ENCODE data around the gene MUC4. TPM values are rescaled to one million over a fixed set of nuclear protein-coding genes. Genes with fewer than 3 reads are reported as not detected.

The MUC4 gene
- total RNA-seq, 2 donors from 2014 or later = not detected

DNA sequence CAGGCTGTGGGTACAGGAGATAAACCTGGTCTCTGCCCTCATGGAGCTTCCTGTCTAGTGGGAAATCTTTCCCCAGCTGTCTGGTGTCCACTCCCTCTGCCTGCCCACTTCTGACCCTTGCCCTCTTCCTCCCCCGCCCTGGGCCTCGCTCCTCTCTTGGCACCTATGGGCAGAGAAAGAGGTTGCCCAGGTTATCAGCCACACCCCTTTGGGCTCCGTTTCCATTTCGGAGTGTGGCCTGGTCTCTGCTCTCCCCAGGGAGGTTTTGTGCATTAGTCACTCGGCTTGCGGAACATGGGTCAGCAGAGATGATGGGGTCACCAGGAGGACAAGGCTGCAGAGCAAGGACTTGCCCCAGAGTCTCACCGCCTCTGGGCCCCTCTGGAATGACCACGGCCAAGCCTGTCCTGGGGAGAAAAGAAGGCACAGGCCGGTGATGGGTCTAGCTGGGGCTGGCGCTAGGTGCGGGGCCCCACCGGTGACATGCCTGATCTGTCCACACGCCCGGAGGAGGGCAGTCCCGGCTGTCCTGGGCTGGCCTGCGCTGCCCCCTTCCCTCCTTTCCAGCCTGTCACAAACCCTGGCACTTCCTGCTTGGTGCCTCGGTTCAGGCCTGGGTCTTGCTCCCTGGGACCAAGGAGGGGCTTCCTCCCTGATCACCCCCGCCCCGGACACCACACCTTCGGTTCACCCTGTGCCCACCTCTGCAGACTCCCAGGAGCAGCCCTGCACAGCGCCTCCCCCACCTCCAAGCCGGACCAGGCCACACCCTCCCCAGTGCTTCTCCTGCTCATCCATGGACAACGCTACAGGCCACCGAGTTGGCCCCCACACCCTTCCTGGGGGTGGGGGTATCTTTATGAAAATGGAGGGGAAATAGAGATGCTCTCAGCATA lies 35.6 kb upstream of the MUC4 start:
- no peak for ATAC-seq
- H3K27ac Mint-ChIP-seq = no peak overlapping the region
- no peak overlapping the region for H3K4me3 Mint-ChIP-seq
- peaks cover 3% of the 10 kb centered on the region for H3K36me3 Mint-ChIP-seq (ENCODE audit: low read depth)
- no peaks in the 10 kb centered on the region for H3K9me3 ChIP-seq (ENCODE audit: control insufficient read depth, low read length, poor library complexity, severe bottlenecking)
- DNase-seq = no peak
- peaks cover 10% of the 10 kb centered on the region for H3K4me1 Mint-ChIP-seq
- peaks cover 6% of the 10 kb centered on the region for H3K27me3 Mint-ChIP-seq

DNA sequence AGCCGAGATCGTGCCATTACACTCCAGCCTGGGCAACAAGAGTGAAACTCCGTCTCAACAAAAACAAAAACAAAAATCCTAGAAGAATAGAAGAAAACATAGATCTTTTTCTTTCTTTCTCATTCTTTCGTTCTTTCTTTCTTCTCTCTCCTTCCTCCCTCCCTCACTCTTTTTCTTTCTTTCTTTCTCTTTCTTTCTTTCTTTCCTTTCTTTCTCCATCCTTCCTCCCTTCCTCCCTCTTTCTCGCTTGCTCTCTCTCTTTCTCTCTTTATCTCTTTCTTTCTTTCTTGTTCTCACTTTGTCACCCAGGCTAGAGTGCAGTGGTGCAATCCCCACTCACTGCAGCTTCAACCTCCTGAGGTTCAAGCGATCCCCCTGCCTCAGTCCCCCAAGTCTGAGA lies 33.8 kb upstream of the MUC4 start:
- Mint-ChIP-seq H3K27ac (no peak overlapping the region), H3K4me1 (peaks cover 5% of the 10 kb centered on the region), H3K36me3 (ENCODE audit: low read depth) (peaks cover 3% of the 10 kb centered on the region), H3K4me3 (no peak overlapping the region), H3K27me3 (no peaks in the 10 kb centered on the region)
- no peak for ATAC-seq
- no peaks in the 10 kb centered on the region for H3K9me3 ChIP-seq (ENCODE audit: control insufficient read depth, low read length, poor library complexity, severe bottlenecking)
- no peak for DNase-seq

DNA sequence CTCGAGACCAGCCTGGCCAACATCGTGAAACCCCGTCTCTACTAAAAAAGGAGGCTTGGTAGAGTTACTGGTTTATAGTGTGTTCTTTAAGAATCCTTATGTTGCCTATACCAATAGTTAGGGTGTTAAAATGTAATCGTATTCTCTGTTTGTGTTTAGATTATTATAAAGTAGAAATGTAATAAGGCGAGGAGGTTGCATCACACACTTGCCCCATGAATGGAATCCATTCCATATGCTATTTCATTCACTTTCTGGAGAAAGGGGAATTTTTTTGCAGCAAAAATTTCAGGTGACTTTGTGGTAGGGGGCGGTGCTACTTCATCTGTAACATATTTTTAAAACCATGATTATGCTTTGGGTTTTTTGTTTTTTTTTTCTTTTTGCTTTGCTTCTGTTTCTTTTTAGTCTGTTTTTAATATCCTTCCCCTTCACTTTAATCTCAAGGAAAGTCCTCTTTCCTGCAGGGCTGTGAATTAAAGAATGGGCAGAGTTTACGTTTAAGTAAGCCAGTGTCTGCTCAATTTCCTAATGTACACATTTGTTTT lies 33.0 kb upstream of the MUC4 start:
- no peaks in the 10 kb centered on the region for H3K9me3 ChIP-seq (ENCODE audit: control insufficient read depth, low read length, poor library complexity, severe bottlenecking)
- Mint-ChIP-seq H3K36me3 (ENCODE audit: low read depth) (peaks cover 3% of the 10 kb centered on the region), H3K4me1 (peaks cover 5% of the 10 kb centered on the region), H3K4me3 (no peak overlapping the region), H3K27me3 (no peaks in the 10 kb centered on the region), H3K27ac (no peak overlapping the region)
- DNase-seq = no peak
- no peak for ATAC-seq

DNA sequence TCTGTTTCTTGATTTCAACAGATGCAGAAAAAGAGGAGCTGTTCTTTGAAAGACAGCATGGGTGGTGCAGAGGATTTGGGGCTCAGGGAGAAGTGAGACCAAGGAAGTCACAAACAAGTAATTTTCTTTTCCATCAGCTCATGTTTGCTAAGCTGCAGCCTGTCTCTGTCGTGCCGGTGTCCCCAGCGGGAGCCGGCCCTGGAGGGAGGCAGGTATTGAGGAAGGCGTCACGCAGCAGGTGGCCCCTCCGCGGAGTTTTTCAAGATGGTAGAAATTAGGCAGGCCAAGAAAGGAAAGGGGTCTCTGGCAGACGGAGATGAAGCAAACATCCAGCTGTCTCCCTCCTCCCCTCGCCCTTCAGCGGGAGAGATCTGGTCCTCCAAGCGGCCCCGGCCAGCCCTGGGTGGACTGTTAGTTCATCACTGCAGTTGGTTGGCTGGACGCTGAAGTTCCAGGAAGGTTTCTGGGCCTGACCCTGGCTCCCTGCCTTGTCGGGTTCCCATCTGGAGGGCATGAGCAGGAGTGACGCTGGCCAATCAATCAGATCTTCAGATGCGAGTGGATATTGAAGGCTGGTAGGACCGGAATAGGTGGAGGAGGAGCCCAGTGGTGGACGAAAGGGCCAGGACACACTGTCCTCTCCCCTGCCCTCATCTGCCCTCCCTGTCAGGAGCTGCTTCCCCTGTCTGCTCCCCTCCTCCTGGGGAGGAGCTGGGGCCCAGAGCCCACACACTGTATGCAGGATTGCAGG lies 27.7 kb upstream of the MUC4 start:
- Mint-ChIP-seq H3K27me3 (peaks cover 23% of the 10 kb centered on the region), H3K4me1 (peaks cover 5% of the 10 kb centered on the region), H3K4me3 (no peak overlapping the region), H3K36me3 (ENCODE audit: low read depth) (peaks cover 3% of the 10 kb centered on the region), H3K27ac (no peak overlapping the region)
- ATAC-seq (no peak), DNase-seq (no peak)
- H3K9me3 ChIP-seq (ENCODE audit: control insufficient read depth, low read length, poor library complexity, severe bottlenecking) = no peaks in the 10 kb centered on the region

DNA sequence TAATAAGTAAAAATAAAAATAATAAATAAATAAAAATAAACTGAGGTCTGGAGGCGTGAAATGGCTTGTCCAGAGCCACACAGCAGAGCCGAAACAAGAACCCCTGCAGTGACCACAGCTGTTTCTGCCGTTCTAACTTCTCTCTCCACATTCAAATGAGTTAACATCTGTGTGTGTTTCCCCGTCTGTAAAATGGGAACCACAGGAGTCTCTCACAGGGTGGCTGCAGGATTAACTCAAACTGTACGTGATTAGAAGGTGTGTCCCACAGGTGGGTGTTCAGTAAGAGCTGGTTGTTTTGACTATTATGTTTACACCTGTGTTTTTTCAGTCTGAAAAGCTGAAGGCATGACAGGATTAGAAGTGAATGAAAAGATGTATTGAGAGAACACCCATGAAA lies 27.0 kb upstream of the MUC4 start:
- Mint-ChIP-seq H3K4me3 (no peak overlapping the region), H3K27ac (no peak overlapping the region), H3K36me3 (ENCODE audit: low read depth) (no peaks in the 10 kb centered on the region), H3K4me1 (peaks cover 2% of the 10 kb centered on the region), H3K27me3 (peaks cover 23% of the 10 kb centered on the region)
- no peak for DNase-seq
- no peak for ATAC-seq
- H3K9me3 ChIP-seq (ENCODE audit: control insufficient read depth, low read length, poor library complexity, severe bottlenecking) = no peaks in the 10 kb centered on the region

DNA sequence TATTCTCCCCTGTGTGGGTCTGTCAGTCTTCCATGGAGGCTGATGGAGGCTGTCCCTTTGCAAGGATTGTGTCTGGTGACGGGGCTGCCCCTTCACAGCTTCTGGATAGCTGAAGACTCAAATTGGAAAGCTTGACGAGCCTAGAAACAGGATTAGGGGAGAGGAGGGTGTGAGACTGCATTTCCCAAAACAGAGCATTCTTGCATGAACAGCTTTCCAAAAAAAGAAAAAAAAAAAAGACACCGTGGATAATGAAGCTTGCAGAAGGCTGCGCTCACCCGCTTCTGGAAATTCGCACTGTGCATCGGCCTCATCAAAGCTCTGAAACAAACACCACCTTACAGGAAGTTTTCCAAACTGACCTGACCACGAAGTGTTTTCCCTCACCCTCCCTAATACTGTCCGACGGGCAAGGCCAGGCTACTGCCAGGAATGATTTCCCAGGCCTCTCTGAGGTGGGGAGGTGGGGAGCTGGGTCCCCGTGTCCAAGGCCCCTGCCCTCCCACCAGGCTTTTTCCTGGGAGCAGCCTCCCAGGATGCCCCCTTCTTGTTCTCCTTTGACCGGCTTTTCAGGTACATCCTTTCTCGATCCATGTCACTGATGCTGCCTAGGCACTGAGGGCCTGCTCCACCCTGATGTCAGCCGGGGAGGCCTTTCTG lies 24.9 kb upstream of the MUC4 start:
- peaks cover 2% of the 10 kb centered on the region for H3K4me1 Mint-ChIP-seq
- H3K27ac Mint-ChIP-seq = no peak overlapping the region
- H3K36me3 Mint-ChIP-seq (ENCODE audit: low read depth) = no peaks in the 10 kb centered on the region
- H3K9me3 ChIP-seq (ENCODE audit: control insufficient read depth, low read length, poor library complexity, severe bottlenecking) = no peaks in the 10 kb centered on the region
- ATAC-seq (no peak), DNase-seq (no peak)
- peaks cover 23% of the 10 kb centered on the region for H3K27me3 Mint-ChIP-seq
- no peak overlapping the region for H3K4me3 Mint-ChIP-seq

DNA sequence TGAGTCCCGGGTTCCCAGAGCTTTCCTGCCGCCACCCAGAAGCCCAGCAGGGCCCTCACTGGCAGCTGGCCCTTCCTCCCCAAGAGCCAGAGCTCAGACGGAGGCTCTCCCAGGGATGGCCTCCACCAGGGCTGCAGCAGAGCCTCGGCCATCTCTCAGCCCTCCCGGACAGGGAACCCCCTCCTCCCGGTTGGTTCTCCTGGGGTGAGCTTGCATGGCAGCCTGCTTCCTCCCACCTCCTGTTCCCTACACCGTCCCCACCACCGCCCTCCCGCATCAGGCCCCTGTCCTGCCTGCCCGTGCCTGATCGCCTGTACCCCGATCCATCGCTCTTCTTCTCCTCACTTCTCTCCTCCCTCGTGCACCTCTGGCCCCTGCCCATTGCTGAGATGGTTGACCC lies 24.1 kb upstream of the MUC4 start:
- H3K27ac Mint-ChIP-seq = no peak overlapping the region
- DNase-seq (no peak), ATAC-seq (no peak)
- no peak overlapping the region for H3K4me3 Mint-ChIP-seq
- peaks cover 2% of the 10 kb centered on the region for H3K4me1 Mint-ChIP-seq
- H3K36me3 Mint-ChIP-seq (ENCODE audit: low read depth) = no peaks in the 10 kb centered on the region
- peaks cover 23% of the 10 kb centered on the region for H3K27me3 Mint-ChIP-seq
- no peaks in the 10 kb centered on the region for H3K9me3 ChIP-seq (ENCODE audit: control insufficient read depth, low read length, poor library complexity, severe bottlenecking)

DNA sequence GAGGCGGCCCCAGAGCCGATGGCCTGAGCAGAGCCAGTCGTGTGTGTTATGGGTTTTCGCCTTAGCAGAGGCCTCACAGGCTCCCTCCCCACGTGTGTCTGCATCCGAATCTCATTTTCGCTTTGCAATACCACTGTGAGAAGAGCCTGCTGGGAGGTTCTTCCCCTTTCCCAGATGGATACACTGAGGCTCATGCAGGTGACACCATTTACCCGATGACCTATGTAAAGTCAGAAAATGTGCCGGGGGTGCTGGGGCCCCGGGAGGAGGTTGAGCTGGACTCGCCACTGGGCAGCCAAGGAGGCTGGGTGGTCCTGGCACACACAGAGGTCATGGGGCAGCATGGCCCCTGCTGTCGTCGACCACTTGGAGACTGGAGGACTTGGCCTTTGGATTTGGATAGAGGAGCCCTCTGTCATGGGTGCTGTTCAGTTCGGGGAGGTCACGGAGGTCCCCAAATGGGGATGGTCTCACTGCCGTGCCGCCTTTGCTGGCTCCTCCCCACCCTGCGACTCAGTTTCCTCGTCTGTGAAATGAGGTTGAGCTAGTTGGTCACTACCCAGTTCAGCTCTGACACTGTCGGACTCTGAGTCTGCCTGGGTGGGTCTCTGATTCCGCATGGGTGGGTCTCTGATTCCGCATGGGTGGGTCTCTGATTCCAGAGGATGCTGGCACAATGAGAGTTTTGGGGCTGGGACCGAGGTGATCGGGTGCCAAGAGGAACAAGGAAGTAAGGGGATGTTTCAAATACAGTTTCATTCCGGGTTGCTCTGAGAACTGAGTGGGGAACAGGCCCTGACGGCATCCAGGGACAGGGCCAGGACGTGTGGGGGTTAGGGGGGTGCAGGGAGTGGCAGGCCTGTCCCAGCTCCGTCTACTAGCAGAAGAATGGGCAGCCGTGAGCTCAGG lies 23.2 kb upstream of the MUC4 start:
- Mint-ChIP-seq H3K4me3 (no peak overlapping the region), H3K27ac (no peak overlapping the region), H3K36me3 (ENCODE audit: low read depth) (no peaks in the 10 kb centered on the region), H3K27me3 (peaks cover 23% of the 10 kb centered on the region), H3K4me1 (peaks cover 2% of the 10 kb centered on the region)
- no peaks in the 10 kb centered on the region for H3K9me3 ChIP-seq (ENCODE audit: control insufficient read depth, low read length, poor library complexity, severe bottlenecking)
- ATAC-seq (no peak), DNase-seq (no peak)

DNA sequence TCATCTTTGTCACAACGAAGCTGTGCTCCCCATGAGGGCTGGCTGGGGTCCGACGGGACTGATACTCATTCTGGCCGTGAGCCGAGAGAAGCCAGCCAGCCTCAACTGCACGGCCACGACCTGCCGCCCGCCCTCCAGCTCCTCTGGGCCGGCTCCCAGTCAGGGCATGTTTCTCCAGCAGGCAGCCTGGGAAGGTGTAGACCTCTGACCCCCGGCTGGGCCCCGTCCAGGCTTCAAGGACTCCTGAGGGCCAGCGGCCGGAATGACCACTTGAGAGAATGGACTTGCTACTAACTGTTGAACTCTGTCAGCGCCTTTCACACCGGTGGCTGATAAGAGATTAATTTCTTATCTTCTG lies 18.1 kb upstream of the MUC4 start:
- H3K4me1 Mint-ChIP-seq = no peaks in the 10 kb centered on the region
- no peak for ATAC-seq
- H3K4me3 Mint-ChIP-seq = no peak overlapping the region
- no peaks in the 10 kb centered on the region for H3K36me3 Mint-ChIP-seq (ENCODE audit: low read depth)
- no peak overlapping the region for H3K27ac Mint-ChIP-seq
- no peak for DNase-seq
- H3K9me3 ChIP-seq (ENCODE audit: control insufficient read depth, low read length, poor library complexity, severe bottlenecking) = no peaks in the 10 kb centered on the region
- H3K27me3 Mint-ChIP-seq = peaks cover 6% of the 10 kb centered on the region

DNA sequence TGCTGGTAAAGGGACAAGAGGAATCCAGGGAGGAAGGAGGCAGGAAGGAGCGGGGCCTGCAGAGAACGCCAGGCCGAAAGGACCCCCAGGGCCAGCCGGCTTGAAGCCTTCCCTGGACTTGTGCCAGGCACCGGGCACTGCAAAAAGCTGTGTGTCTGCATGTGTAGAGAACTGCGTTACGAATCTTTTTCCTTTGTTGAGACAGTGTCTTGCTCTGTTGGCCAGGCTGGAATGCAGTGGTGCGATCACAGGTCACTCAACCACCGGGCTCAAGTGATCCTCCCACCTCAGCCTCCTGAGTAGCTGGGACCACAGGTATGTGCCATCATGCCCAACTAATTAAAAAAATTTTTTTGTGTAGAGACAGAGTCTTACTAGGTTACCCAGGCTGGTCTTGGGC lies 17.0 kb upstream of the MUC4 start:
- no peaks in the 10 kb centered on the region for H3K9me3 ChIP-seq (ENCODE audit: control insufficient read depth, low read length, poor library complexity, severe bottlenecking)
- ATAC-seq = no peak
- no peak overlapping the region for H3K27ac Mint-ChIP-seq
- no peaks in the 10 kb centered on the region for H3K4me1 Mint-ChIP-seq
- DNase-seq = no peak
- H3K4me3 Mint-ChIP-seq = no peak overlapping the region
- H3K36me3 Mint-ChIP-seq (ENCODE audit: low read depth) = no peaks in the 10 kb centered on the region
- peaks cover 9% of the 10 kb centered on the region for H3K27me3 Mint-ChIP-seq

DNA sequence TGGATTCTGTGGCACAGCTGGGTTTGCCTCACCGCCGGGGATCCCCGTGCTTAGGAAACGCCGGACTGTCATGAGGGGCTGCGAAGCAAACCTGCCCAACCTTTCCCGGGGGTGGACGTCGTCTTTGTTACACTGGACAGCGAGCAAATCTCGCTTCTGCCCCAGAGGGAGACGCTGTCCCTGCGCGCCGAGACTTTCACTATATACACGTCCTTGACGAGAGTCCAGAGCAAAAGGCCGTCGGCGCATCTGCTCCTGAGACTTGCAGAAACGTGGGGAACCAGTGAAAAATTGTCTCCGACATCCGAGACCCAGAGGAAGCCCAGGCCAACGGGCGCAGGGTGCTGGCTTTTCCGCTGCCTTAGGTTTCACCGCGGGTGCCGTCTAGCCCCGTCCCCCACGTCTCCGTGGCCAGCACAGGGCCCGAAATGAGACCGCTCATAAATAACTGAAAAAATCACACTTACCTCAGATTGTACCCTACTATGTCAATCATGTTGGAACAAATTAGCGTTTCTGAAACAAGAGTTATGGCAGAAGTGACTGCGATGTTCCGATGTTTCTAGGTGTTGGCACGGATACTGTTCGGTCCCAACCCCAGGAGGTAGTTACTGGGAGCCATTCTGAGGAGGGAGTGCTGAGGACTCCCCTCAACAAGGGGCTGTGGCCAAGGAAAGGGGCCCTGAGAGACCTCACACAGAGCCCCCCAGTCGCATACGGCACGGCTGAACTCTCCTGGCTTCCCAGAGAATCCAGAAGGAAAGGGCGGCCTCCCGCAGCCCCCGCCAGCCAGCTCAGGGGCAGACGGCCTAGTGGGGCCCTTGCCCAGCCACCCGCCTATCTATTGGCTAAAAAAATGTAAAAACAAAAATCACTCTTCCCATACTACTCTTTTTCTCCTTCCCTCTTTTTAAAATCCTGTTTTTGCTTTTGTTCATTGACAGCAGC lies 14.4 kb upstream of the MUC4 start:
- H3K27me3 Mint-ChIP-seq = peaks cover 26% of the 10 kb centered on the region
- DNase-seq (no peak), ATAC-seq (no peak)
- no peaks in the 10 kb centered on the region for H3K9me3 ChIP-seq (ENCODE audit: control insufficient read depth, low read length, poor library complexity, severe bottlenecking)
- H3K27ac Mint-ChIP-seq = no peak overlapping the region
- H3K36me3 Mint-ChIP-seq (ENCODE audit: low read depth) = no peaks in the 10 kb centered on the region
- H3K4me3 Mint-ChIP-seq = no peak overlapping the region
- H3K4me1 Mint-ChIP-seq = no peaks in the 10 kb centered on the region

DNA sequence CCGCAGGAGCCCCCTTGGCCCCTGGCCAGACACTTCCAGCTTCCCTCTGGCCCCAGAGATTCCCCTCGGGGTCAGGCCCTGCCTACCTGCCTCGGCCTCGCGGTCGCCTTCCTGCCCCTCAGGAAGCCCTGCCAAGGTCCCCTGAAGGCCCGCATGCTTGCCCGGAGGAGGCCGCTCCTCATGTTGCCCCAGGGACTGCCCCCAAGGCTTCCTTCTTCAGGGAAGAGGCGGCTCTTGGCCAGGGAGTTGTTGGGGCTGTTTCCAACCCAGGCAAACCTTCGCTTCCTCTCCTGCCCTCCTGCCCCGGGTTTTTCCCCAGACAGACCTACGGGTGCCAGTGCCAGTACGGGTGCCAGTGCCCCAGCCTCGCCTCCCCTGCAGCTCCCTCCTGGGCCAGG lies 13.5 kb upstream of the MUC4 start:
- H3K4me3 Mint-ChIP-seq = no peak overlapping the region
- peaks cover 26% of the 10 kb centered on the region for H3K27me3 Mint-ChIP-seq
- H3K27ac Mint-ChIP-seq = no peak overlapping the region
- no peak for DNase-seq
- H3K9me3 ChIP-seq (ENCODE audit: control insufficient read depth, low read length, poor library complexity, severe bottlenecking) = no peaks in the 10 kb centered on the region
- no peaks in the 10 kb centered on the region for H3K4me1 Mint-ChIP-seq
- H3K36me3 Mint-ChIP-seq (ENCODE audit: low read depth) = no peaks in the 10 kb centered on the region
- ATAC-seq = no peak

Data from T-helper 17 cell (primary cell).